GM18861 (cell line): ENCODE data around the gene OTUD5.
A peak's percentile ranks its signal among the peaks of the same experiment; 100 is the strongest.

Experiments used
- ATAC-seq: cut with Tn5 transposase; IDR thresholded peaks from one replicate; pipeline ENCODE4 v1.9.1; 2021; ENCODE audit not compliant: unreplicated experiment

Gene OTUD5

DNA sequence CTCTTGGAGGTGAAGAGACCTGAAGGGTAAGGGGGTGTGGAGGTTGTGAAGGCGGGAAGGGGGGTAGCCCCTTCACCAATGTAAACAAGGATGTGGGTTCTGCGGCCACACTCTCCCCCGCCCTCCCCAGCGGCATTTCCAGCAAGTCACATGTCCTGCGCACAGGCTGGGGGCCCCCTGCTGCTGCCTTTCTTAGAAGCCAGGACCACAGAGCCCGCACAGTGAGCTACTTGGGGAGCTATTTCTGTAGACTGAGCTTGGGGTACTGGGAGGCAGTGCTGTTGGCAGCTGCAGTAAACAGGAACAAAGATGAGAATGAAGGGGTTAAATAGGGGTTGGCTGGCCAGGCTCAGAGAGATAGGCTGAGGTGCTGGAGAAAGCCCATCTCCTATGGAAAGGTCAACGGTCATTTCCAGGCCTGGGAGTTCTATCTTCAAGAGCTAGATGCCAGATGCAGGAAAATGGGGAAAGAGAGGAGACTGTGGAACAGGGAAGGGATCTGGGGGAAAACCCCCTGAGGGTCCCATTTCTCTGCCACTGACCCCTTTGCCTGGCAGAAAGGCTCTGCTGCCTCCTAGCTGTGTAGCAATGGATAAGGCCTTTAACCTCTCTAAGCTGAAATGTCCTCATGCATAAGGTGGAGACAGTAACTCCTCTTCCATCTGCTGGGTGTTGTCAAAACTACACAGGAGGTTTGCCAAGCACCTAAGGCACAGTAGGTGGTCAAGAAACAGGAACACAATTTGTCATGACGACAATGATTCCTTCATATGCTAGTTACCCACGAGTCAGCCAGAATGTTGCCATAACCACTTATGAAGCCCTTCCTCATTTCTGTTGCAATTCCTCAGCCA is 20.1 kb downstream of the OTUD5 start:
- peak; percentile 46 for ATAC-seq

DNA sequence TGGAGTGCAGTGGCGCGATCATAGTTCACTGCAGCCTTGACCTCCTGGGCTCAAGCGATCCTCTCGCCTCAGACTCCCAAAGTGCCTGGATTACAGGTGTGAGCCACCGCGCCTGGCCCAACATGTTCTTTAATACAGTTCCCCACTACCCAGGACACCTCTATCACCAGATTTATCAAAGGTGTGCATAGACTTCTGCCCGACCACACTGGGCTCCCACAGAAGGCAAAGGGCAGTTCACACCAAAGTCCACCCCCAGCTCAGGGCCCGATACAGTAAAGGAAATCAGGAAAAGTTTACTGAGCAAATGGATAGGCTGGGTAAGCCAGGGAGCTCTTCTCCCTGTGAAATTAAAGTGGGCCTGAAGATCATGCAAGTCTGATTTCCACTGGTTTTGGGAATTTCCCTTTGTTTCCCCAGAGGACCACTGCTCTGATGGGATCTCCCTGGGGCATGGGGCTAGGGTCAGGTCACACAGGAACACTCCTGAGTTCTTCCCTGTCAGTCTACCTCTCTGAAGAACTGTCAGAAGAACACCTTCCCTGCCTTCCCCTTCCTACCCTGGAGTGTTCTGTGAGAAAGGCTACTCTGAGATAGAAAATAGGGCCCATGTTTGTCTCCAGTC is 20.9 kb downstream of the OTUD5 start:
- ATAC-seq = no peak

DNA sequence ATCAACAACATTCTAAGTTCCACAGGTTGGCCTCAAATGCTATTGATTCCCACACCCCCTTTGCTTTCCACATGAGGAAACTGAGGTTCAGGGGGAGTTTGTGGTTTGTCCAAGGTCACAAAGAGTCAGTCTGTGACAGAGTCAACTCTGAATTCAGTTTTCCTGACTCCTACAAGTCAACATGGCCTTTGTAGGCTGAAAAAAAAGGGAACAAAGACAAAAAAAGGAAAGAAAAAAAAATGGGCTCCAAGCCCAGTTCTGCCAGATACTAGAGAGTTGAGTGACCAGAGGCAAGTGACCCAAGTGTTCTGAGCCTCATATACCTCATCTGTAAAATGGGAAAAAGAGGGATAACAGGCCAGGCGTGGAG is 22.1 kb downstream of the OTUD5 start:
- ATAC-seq = no peak

DNA sequence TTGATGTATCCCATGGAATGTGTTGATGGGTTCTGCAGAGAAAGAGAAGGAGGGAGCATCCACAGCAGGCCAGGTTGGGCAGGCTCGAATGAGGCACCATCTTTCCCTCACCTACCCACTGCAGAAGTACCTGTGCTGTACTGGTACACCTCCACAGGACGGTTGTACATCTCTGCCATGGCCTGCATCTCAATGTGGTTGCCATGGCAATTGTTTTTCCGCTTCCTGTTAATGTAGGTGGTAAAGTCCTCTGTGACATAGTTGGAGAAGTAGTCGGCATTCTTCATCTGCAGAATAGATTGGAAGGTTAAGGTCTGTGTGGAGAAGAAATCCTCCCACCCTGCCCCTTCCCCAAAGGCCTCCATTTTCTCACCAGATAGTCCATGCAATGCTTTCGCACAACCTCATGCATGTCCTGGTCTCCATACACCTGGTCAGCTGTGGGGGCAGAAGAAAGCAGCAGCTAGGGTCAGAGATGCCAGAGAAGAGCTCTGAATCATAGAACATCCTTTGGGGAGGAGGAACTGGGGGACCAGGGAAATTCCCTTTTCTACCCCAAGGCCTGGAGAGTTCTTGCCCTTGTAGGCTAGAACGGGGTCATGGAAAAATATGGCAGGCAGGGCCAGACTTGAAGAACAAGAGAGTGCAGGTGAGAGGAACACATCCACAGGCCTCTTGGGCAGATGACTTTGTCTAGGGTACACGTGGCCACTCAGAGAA is 22.7 kb downstream of the OTUD5 start:
- ATAC-seq = no peak

DNA sequence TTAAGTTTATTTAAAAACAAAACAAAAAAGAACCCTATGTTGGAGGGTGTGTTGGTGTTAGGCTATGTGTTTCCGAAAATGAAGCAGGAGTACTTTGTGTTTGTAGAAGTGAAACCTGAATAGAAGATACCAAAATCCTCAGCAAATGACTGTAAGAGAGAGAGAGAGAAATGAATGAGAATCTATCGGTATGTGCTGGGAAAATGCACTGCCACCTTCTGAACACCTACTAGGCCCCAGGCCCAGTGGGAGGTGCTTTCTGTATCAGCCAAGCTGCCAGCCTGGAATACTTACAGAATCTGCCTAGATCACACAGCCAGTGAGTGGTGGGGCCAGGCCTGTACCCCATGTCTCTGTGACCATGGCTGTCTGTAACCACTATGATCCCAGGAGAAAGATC is 23.6 kb downstream of the OTUD5 start:
- peak; percentile 20 for ATAC-seq

DNA sequence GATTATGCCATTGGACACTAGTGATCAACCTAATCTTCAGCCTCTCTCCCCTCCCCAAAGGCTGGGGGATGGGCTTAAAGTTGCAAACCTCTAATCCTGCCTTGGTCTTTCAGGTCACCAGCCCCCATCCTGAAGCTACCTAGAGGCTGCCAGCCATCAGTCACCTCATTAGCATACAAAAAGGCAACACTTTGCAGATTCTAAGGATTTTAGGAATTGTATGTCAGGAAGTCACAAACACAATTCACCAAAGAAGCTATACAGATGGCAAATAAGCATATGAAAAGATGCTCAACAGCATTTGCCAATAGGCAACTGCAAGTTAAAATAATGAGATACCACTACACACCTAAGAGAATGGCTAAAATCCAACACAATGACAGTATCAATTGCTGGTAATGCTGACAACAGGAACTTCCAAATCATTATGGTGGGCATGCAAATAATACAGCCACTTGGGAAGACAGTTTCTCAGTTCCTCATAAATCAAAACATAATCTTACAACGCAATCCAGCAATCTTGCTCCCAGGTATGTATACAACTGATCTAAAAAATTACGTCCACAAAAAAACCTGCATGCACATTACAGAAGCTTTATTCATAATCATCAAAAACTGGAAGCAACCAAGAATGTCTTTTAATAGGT is 29.5 kb downstream of the OTUD5 start:
- ATAC-seq = no peak

DNA sequence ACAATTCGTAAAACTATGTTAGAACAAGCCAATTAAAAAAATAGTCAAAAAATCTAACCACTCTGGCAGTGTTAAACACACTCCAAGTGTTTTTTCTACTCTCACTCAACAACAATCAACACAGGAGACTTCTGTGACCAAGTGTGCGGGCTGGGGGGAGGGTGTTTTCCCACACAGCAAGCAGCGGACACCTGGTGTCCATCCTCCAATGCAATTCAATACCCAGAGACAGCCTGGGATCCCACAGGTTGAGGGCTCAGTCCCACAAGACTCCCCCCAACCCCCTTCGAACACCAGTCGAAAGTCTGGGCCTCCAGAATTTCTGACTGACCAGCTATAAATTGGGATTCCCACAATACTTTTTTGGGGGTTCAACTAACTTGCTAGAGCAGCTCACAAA is 30.3 kb downstream of the OTUD5 start:
- no peak for ATAC-seq

DNA sequence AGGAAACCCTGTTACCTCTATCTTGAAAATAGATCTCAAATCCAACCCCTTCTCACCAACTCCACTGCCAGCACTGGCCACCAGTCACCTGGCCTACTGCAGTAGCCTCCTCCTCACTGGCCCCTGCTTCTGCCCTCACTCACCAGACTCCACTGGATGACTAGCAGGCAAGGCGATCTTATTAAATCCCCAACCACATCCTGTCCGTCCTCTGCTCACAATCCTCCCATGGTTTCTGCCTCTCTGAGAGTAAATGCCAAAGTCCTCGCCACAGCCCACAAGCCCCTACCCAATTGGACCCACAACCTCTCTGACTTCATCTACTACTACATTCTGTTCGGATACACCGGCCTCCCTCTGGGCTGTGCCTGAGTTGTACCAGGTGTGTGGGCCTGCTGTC is 33.1 kb downstream of the OTUD5 start:
- no peak for ATAC-seq

DNA sequence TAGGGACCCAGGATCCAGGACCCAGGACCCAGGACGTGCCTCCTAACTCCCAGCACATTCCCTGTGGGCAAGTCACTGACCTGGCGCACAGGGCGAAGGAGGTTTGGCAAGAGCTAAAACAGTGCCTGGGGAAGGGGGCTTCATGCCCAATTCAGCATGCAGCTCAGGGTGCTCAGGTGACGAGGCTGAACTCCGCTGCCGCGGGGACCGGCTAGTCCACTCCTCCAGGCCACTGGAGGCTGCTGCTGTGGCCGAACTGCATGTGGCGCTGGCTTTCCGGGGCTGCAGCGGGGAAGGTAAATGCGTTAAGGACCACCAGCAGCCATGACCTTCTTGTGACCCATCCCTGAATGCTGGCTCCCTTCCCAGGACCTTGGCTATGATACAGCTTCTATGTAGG is 33.6 kb downstream of the OTUD5 start:
- ATAC-seq = no peak

DNA sequence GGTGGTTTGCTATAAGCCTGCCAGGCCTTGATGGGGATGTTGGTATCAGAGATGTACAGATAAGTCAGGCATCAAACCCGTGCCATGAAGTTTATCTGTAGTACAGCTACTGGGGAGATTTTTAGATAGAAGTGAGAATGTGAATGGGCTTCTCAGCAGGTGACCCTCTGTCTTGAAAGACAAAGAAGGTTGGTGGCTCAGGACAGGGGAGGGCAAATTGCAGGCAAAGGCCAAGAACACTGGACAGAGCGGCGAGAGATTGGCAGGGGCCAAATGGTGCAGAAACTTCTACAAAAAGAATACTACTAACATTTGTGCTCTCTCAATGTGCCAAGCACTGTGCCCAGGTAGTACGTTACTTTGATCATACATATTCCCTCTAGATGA is 36.7 kb downstream of the OTUD5 start:
- no peak for ATAC-seq

DNA sequence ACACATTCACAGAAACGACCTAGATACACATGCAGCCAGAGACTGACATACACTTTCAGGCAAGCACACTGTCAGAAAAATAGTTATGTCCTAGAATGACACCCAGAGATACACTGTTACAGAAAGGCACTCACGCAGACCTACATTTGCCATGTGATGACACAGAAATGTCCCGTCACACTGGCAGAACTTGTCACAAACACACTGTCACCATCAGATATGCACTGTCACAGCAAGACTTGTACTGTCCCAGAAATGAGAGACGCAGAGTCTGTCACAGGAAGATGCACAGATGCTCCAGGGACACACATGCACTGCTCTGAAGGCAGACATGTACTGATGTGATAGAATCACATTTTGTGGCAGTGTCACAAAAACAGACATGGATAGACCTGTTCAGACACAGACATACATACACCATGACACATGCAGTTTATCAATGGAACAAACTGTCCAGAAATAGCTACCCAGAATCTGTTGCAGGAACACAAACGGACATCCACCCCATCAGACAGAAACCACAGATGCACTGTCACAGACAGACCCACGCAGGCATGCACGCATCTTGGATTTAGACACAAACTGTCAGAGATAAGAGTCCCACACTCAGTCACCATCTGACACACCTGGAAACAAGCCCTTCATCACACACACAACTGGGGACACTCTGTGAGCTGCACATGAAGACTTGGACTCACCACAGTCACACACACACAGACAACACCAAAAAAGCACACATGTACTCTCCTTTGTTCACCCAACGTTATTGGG is 37.3 kb downstream of the OTUD5 start:
- ATAC-seq = no peak

DNA sequence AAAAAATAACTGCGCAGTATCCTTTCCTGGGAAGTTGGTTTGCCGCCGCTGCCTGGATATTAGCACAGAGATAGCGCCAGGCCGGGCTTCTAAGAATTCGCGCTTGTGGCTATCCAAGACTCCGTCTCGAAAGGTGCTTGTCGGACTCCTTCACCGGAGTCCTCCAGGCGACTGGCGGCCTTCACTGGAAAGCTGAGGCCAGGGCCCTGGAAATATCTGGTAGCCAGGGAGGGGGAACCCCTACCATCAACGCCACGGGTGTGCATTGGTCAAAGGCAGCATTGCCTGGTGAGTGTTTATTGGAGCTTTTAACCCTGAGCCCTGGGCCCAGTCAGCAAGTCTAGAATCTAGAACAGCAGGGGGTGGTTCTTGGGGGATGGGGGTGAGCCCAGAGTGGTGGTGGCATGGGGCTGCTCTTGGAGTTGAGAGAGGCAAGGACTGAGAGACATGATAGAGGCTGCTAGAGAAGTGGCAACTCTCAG is 38.0 kb downstream of the OTUD5 start:
- no peak for ATAC-seq

DNA sequence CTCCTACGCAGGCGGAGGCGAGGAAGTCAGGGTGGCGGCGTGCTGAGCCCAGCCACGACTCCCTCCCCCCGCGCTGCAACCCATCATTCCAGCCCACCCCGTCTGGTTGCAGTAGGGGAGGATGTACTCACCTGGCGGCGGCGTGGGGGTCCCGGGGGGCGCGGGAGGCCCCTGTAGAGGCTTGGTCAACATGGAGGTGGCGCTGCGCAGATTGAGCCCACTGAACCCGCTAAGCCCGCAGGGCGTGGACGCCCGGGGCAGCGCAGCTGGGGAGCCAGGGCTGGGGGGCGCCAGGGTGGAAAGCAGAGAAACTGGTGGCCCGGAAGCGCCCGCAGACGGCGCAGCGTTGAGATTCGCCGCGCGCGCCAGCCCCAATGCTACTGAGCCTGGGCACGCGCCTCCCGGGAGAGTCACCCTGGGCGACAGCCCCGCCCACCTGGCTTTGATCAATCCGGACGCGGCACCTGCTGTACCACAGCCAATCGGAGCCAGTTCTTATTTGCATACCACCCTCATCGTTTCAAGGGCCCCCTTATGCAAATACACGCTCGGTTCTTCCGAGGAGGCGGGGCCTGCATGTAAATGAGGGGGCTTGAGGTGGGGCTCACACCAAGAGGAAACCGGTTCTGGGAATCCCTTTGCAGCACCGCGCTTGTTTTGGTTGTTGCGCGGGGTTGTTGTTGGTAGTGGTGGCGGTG is 38.6 kb downstream of the OTUD5 start, which contains the start of gene PIM2:
TSS of gene PIM2 (minus strand) at position 382 of the 698 bp plus-strand sequence. CDS start at position 192, 190 bp downstream.
- peak; percentile 54 for ATAC-seq

DNA sequence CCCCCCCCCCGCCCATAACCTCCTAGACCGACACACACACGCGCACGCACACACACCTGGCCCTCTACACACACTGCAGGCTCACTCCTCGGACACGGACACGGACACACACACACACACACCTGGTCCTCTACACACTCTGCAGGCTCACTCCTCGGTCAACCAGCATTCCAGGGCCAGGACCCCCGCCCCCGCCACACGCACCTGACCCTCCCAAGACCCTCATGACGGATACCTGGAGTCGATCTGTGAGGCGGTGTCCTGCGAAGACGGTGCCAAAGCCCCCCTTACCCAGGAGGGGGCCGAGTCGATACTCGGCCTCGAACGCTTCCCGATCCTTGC is 39.1 kb downstream of the OTUD5 start:
- no peak for ATAC-seq

DNA sequence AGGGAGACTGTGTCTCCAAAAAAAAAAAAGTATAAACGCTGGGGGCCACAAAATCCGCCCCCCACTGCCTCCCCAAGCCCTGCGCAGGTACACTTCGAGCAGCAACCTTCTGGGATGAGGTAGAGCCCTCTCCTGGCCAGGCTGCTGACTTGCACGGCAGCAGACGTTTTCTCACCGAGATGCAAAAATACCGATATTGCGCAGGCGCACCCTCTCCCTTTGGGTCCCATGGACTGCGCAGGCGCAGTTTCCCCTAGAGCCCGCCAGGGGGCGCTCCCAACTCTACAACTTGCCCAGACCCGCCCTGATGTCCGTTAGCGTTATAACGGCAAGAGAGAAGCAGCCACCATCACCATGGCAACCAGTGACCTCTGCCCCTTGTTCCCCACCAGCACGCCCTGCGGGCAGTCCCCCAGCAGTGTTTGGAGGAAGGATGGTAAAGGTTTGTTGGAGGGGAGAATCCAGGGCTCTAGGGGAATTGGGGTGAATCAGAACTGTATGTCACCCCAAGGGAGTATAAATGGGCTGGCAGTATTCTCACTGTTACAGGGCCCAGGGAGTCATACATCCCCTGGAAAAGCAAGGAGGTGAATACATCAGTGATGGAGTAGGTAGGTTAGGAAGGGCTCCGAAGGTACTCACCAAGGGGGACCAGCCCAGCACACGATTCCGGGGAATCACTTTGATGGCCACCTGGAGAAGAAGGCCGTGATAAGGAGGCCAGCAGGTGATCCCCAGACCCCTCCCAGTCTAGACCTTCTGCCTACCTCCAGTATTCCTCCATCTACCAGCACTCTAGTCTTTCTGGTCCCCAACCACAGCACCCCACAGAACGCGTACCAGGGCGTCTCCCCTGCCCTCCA is 40.0 kb downstream of the OTUD5 start:
- ATAC-seq = no peak

DNA sequence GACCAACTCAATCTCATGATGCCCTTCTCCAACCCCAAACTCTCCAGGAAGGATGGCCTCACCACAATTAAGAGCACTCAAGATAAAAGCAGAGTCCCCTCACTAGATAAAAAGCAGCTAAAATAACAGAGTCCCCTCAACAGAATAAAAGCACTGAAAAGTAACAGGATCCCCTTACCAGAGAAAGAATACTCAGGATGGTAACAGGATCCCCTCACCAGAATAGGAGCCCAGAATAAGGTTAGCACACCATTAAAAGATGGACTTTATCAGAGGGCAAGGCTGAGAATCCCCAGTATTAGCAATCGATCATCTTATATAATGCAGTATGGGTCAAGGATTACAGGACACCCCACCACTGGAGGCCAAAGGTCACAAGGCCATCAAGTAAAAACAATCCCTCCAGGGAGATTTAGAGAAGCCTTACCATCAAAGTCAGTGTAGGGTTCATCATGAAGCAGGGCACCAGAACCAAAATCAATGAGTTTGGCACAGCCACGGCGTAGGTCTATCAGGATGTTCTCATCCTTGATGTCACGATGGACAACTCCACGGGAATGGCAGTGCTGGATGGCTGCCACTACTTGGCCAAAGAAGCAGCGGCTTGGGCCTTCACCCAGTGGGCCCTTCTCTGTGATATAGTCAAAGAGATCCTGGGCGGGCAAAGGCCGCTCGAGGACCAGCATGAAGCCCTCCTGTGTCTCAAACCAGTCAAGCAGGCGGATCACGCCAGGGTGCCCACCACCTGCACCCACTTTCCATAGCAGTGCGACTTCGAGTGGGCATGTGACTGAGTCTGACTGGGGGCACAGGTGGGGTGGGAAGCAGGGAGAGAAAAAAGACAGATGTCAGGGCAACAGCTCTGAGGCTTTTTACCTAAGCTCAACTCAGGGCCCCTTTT is 42.6 kb downstream of the OTUD5 start:
- no peak for ATAC-seq

DNA sequence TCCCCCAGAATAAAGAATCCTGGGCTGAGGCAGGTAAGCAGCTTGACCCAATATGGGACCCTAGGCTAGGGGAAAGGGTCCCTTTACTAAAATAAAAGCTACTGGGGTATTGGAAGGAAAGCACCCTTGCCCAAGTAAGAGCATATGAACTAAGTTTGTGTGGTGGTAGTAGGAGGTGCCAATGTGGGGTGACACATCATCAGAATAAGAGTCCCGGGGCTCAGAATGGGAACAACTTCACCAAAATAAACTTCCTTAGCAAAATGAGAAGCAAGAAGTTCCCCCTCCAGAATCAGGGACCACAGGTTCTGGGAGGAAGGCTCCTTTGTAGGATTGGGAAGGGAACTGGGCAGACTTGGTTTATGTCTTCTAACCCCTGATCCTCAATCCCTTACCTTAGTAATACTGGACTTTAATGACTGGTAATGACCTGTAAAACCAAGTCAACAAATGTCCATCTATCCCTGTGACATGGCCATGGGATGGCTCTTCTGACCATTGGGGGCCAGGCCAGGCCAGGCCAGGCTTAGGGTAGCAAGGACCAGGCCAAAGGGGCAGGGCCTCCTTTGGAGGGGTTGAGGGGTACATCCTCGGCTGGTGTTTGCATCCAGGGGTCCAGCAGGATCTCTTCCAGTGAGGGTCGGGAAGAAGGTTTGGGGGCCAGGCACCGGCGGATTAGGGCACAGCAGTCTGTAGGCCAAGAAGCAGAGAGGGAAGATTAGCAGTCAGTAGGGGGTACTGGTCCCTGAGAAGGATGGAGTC is 43.6 kb downstream of the OTUD5 start:
- ATAC-seq = no peak
